H54 (cell line): ENCODE data around the gene HOXB3.
A peak's percentile ranks its signal among the peaks of the same experiment; 100 is the strongest.

Experiments
- DNase-seq: peaks from one replicate; pipeline ENCODE4 v3.0.0; 2011; ENCODE audit warnings: low spot score, mixed read lengths; ENCODE audit not compliant: insufficient read length
- FAIRE-seq: peaks from 3 replicates; lab custom pipeline; 2011; peaks lifted over from hg19 to GRCh38; lab: Jason Lieb, UNC
- POLR2A ChIP-seq: IDR thresholded peaks from 2 replicates; pipeline ENCODE4 v1.6.1; 2011; ENCODE audit warnings: low read depth, mild to moderate bottlenecking, low read length

HOXB3 gene

GRCh38 chr17:48603959-48604769 is 14.1 kb upstream of the HOXB3 start:
- TF ChIP-seq POLR2A, result peak; percentile 34; the same call in 1 of the 2 replicates
- DNase-seq (no peak), FAIRE-seq (no peak)

DNA sequence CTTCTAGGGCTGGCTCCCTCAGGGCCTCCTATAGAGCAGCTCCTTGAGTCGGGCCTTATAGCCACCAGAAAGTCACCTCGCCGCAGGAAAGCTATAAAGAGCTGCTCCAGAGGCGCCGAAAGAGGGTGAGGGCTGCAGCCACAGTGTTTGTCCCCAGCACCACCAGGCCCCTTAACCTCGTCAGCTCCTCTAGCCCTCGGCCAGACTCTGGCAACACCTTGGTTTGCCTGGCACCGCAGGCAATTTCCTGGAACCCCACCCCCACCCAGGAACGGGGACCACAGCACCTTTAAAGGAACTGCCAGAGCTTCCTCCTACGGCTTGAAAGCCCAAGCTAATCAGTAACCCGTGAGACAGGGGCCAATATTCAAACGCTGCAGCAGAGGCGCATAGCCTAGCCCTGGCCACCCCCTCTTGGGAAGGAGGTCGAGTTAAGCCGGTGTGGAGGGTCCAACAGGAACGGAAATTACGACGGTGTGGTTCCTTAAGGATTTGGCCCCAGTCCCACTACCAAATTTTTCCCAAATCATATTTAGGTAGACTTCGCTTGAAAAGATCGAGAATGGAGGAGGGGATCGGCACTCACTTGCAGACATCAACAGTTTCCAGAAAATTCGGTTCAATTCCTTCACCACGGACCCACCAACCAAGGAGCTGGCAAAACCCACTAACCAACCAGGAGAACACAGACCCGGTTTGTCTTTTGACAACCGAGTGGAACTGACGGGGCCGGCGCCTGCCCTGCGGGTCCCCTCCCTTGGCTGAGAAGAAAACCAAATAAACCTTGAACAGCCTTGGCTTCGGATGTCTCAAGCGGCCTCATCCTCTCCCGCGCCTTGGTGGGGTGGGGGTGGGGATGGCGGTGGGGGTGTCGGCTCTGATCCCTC is 11.7 kb upstream of the HOXB3 start:
- DNase-seq, result no peak
- no peak for FAIRE-seq
- TF ChIP-seq POLR2A, result no peak

GRCh38 chr17:48601207-48601538 is 11.1 kb upstream of the HOXB3 start:
- TF ChIP-seq POLR2A, result no peak
- DNase-seq (no peak), FAIRE-seq (no peak)

DNA sequence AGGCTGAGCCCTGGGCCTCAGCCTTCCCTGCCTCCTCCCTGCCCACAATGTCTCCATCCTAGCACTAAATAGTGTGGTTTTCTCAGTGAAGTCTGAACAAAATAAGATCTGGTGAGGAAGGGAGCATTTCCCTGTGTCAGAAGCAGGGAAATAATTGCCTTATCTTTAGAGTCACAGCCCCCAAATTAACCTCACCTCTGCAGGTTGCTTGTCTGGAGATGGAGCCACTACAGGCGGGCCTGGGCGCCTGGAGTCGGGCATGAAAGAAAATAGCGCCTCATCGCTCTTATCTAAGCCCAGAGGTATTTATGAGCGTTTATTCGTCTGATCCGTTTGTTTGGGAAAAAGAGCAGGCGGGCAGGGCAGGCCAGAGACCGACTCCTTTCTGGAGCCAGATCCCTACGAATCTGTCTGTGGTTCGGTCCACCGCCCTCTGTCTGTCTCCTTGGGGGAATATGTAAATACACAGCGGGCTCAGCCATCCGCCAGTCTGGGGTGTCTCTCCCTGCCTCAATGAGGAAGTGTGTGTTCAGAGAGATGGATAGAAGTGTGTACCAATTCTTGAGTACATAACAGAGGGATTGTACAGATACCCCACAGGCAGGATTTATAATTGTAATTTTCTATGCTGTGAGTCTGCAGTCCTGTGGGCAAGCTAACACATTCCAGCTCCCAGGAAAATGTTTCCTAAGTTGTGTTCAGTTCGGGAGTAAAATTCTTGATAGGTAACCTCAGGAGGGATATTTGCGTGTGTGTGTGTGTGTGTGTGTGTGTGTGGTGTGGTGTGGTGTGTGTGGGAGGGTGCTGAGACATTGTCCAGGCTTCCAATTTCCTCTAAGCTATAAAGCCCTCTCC is 10.4 kb upstream of the HOXB3 start:
- no peak for FAIRE-seq
- no peak for DNase-seq
- TF ChIP-seq POLR2A, result no peak

- no peak for FAIRE-seq
- DNase-seq, result no peak
- TF ChIP-seq POLR2A, result no peak
Observed at GRCh38 chr17:48599354-48599753, 9.3 kb upstream of the HOXB3 start.

DNA sequence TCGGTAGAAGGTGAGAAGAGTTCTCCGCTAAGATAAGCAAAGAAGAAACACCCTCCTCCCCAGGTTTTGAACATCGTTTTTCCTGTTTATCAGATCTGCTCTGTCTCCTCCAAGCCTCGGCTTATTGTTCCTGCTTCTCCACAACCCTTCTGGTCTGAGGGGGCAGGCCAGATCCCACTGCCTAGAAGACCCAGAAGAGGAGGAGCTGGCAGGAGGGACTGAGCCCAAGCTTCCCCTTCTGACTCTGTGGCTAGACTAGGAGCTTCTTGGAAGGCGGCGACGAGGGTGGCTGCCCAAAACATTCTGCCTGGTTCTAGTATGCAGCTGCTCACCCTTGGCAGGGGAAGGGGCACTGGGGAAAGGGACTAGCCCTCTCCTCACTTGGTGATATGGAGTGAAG is 8.7 kb upstream of the HOXB3 start:
- TF ChIP-seq POLR2A, result no peak
- FAIRE-seq (no peak), DNase-seq (no peak)

- FAIRE-seq (no peak), DNase-seq (no peak)
- TF ChIP-seq POLR2A, result no peak; the same call in 1 of the 2 replicates
Observed at GRCh38 chr17:48597778-48598631, 8.0 kb upstream of the HOXB3 start.

DNA sequence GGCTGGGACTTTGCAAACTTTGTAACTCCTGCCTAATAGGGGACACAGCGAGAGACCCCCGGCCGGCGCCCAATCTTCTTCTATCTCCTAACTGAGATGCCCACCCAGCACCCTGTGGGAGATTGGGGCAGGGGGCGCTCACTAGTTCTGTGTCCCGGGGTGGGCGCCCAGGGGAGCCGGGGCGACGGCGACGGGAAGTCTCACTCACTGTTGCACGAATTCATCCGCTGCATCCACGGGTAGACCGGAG is 7.4 kb upstream of the HOXB3 start:
- FAIRE-seq (no peak), DNase-seq (no peak)
- TF ChIP-seq POLR2A, result no peak

DNA sequence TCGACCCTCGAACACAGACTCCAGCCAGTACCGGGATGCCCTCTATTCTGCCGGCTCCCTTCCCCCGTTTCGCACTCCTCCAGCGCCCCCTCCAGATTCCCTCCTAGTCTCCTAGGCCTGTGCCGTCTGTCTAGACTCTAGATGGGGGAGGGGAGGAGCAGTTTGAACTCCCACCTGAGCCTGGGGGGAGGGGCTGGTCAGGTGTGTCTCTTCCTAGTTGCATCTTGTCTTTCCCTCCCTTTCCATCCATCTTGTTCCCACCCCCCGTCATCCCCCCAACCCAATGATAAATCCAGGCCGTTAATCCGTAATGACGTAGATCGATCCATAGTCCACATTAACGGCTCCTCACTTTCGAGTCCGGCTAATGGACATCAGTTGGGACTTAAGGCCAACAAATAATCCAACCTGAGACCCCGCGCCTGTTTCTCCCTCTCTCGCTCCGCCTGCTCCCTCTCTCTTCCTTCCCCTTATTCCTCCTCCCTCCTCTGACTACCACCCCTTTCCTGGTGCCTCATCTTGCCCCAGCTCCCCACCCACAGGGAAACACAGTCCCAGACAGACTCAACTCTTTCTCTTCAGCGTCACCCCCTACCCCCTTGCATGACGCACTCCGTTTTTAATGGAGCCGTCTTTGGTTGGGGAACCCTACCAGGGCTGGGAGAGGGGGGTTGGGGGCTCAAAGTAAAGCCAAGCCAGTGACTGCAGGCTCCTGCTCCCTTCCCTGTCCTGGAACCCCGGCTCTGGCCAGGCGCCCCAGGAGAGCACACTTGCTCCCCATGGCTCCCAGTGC is 6.9 kb upstream of the HOXB3 start:
- peak; percentile 26; the same call in 1 of the 2 replicates for TF ChIP-seq POLR2A
- DNase-seq (no peak), FAIRE-seq (no peak)

DNA sequence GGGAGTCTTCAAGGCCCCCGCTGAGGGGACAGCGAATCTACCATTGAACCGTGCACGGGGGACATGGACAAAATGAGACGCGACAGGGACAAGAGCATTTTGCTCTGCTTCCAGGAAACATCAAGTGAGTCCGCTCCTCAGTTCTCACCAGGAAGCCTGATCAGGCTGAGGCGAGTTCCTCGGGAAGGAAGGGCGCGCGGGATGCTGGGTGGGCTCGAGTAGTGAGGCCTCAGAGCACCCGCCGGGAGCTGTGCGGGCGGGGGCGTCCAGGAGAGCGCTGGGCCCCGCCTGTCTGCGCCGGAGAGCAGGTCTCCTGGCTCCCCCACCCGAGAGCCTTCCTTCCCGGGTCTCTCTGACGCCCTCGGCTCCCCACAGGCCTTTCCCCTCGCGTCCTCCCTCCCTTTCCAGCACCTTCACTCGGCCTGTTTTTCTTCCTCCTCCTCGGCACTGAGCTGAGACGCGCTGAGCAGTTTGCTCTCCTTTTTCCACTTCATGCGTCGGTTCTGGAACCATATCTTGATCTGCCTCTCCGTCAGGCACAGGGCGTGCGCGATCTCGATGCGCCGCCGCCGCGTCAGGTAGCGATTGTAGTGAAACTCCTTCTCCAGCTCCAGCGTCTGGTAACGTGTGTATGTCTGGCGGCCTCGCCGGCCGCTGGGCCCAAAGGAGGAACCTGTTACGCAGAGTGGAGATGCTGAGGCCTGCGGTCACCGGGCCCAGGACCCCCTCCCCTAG is 6.1 kb upstream of the HOXB3 start:
- FAIRE-seq (no peak), DNase-seq (no peak)
- no peak for TF ChIP-seq POLR2A

- TF ChIP-seq POLR2A, result no peak
- no peak for DNase-seq
- no peak for FAIRE-seq
Observed at GRCh38 chr17:48595278-48595999, 5.4 kb upstream of the HOXB3 start.
